Activated CD4-positive, CD25-positive, alpha-beta regulatory T cell treated with anti-CD3 and anti-CD28 coated beads, Interleukin-2, amount 50 U/mL, for 16 hours (primary cell): ENCODE results near the gene KBTBD13.

Experiments
- DNase-seq: peaks from one replicate; pipeline ENCODE4 v3.0.0-alpha.2; 2020; ENCODE audit warnings: low read depth, low spot score

Gene KBTBD13

DNA sequence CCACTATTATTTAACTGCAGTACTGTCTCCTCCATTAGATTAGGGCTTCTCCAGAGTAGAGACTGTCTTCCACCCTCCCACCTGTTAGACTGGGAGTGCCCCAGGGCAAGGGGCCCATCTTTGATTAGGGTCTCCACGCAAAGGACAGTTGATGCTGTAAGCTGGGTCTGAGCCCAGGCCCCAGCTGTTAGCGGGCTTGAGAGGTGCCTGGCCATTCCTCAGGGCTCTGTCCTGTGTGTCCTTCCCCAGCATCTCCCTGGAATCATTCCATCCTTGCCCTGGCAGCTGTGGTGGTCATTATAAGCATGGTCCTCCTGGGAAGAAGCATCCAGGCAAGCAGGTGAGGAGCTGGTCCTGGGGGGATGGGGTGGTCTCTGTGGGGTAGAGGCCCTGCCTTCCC lies 25.3 kb upstream of the KBTBD13 start:
- DNase-seq = no peak

DNA sequence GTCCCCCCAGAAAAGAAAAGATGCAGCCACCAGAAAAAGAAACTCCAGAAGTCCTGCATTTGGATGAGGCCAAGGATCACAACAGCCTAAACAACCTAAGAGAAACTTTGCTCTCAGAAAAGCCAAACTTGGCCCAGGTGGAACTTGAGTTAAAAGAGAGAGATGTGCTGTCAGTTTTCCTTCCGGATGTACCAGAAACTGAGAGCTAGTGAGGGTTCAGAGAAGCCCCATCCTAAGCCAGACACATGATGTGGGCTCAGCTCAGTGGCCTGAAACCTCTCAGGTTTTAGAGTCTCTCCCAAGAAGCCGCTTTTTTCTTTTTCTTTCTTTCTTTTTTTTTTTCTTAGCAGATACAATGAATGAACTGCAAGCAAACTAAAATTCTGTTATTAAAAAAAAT lies 23.6 kb upstream of the KBTBD13 start:
- DNase-seq = no peak

DNA sequence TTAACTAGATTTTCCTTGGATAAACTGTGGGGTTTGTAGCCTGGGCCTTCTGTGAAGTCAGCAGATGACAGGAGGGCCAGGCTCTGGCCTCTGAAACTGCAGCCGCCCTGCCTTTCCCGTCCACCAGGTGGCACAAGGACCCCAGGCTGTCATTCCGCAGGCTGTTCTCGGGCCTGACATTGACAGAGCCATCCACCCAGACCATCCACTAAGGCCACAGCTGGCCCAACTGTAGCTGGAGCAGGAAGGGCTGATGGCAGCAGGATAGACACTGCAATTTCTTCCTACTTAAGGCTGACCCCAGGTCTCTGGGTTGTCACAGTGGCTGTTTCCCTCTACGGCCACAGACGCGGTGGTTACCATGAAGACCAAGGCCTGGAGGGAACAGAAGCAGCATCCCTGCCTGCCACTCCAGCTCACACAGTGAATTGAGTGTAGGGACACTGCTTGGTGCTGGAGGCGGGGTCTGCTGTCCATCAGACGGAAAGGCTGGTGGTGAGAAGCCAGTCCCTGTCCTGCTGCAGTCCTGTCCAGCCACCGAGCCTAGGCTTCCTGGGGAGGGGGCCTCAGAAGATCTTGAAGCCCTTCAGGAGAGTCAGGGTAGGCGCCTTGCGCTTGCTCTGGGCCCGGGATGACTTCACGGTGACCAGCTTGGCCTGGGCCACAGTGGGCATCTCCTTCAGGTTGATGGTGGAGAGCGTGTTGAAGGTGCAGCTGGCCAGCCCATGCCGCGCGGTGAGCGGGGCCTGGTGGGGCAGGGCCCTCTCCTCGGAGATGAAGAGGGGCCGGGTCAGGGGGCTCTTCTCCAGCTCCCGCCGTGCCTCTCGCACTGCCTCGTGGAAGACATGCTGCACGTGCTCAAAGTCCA lies 22.0 kb upstream of the KBTBD13 start:
- DNase-seq = no peak

DNA sequence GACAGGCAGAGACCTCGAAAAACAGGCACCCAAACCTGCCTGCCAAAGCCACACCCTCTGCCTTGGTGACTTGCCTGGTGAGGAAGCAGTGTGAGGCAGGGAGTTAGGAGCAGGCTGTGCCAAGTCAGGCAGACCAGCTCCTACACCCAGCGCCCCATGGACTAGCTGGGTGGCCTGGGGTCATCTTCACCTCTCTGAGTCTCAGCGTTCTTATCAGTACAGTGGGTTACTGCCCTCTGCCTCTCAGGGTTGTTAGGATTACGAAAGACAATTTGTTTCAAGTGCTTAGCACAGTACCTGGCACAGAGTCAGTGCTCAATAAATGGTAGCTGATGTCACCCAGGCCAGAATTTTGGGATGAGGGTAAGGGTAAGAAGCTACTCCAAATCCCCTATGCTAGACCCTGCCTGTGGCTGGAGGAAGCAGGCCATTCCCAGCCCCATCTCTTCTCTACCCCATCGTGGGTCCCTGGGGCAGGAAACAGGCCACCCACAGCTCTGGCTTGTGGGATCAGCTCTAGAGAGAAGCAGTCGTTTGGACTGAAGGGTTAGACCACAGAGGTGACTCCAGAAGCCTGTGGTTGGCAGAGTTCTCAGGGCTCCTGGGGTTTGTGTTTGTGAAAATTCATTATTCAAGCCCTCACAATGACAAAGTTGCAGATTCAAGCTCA lies 21.2 kb upstream of the KBTBD13 start:
- DNase-seq = no peak

DNA sequence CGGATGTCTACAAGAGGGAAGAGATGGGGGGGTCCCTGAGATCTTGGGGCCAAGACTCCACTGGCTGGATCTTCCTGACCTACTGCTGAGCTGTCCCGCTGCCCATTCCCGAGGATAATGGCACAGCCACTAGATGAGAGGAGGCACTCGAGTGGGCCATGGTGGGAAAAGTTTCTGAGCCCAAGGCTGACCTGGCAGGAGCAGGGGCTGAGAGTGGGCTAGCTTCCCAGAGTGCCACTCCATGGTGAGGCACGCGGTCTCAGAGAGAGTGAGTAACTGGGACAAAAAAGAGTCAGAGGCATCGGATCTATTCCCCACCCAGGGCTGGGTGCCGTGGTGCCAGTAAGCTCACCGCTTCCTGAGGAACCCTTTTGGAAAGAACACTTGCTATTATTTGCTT lies 20.4 kb upstream of the KBTBD13 start:
- DNase-seq = no peak

DNA sequence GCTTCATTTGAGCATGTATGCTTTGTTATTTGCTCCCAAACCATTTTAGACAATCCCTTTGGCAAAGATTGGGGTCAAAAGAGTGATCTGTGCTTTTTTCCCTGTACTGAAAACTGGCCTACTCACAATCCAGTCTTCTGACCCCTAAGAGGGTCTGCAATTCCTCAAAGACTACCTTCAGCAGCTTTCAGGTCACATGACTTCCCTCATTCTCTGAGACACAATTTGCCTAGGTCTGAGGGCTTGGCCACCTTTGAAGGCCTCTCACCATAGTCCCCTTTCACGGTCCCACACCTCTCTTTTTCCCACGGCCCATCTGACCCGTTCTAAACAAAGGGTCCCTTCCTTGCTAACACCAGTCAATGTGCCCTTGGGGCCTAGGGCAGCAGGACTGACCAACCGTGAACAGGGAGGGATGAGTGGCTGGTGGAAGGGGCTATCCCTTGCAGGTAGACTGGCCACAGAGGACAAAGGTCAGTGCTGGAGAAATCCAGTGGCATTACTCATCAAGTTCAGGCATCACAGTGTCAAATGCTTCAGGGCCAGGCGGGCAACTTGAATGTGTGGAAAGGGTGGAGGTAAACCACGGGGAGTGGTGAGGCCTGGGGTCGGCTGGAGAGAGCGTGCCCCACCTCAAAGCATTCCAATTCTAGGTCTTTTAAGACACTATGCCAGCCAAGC lies 19.5 kb upstream of the KBTBD13 start:
- DNase-seq = no peak

DNA sequence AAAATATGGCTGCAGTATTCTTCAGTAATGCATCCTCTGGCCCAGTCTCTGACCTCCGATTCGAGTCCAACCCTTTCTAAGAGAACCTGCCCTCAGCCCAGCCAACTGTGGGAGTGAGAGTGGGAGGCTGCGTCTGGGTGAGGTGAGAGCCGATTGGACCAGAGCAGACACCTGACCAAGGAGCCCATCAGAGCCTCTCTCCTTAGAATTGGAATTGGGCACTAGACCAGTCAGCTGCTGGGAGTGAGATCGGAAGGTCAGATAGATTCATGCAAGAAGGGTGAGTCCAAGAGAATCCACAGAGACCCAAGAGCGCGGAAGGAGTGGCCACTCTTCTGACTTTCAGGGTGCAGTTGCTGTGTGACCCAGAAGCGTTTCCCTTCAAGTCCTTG lies 19.0 kb upstream of the KBTBD13 start:
- DNase-seq = no peak

DNA sequence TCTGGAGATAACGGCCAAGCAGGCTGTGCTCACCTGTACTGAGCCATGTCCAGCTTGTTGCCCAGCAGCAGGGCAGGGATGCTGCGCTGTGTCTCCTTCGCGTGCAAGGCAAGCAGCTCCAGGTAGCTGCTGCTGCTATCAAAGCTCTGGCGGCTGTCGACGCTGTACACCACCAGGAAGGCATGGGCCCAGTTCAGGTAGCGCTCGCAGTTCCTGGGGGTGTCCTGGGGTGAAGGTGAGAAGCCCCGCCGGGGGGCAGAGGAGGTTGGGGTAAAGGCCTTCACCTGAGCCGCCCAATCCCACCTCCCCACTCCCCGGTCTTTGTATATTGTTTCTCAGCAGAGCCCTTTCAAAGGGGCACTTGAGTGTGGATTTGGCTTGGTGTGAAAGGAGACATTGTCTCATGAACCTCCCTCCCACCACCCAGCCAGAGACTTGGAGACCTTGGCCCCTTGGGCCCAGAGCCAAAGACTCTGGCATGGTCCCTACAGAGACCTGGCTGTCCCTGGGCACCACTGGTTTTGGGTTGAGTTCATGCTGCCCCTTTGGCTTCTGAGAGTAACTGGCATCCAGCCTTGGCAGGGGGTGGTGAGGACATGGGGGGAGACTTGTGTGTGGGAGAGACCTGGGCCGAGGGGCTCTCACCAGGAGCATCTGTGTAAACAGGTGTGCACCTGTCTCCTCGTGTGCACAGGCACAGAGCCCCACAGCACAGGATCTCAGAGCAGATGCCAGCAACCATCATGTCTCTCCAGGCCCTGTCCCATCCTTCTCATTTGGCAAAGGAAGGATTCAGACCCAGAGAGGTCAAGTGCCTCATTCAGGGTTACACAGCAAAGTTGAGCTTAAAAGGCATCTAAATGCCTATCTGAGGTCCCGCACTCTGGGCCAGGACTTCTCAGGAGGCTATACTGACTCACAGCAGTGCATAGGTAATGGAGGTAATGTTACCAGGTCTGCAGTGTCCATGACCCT lies 17.9 kb upstream of the KBTBD13 start:
- no peak for DNase-seq

DNA sequence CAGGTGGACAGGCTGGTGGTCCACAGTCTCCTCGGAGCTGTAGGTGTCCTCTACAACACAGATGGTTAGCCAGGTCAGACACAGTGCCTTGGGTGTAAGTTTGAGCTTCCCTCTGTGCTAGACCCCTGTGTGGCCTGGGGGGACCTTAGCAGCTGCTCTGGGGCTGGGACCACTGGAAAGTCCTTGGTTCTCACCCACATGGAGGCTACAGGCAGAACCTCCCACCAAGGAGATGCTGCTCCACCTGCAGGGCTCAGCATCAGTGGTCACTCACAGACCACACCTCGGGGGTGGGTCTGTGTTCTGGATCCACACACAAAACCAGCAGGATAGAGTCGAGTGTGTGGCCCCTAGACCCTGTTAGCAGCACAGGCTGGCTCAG lies 17.2 kb upstream of the KBTBD13 start:
- no peak for DNase-seq

DNA sequence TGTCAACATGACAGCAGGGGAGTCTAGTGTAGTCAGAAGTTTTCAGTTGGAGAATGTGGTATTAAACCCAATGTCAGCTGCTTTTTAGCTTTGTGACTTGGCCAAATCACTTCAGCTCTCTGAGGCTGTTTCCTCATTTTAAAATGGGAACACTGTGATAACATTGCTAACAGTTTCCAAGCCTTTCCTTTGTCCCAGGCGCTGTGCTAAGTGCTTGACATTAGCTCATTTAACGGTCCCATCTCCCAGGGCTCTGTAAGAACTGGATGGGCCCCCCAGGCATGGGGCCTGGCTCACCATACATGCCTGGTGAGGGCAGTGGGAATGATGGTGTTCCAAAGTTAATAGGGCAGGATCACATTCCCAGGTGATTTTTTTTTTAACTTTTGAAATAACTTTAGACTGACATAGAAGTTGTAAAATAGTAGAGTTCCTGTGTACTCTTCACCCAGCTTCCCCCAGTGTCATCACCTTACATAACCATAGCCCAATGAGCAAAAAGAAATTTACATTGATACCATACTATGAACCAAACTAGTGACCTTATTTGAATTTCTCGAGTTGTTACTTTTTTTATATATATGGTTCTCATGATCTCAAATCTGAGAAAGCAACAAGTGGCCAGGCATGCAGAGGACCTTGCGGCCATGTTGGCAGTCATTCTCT lies 16.5 kb upstream of the KBTBD13 start:
- DNase-seq = no peak

DNA sequence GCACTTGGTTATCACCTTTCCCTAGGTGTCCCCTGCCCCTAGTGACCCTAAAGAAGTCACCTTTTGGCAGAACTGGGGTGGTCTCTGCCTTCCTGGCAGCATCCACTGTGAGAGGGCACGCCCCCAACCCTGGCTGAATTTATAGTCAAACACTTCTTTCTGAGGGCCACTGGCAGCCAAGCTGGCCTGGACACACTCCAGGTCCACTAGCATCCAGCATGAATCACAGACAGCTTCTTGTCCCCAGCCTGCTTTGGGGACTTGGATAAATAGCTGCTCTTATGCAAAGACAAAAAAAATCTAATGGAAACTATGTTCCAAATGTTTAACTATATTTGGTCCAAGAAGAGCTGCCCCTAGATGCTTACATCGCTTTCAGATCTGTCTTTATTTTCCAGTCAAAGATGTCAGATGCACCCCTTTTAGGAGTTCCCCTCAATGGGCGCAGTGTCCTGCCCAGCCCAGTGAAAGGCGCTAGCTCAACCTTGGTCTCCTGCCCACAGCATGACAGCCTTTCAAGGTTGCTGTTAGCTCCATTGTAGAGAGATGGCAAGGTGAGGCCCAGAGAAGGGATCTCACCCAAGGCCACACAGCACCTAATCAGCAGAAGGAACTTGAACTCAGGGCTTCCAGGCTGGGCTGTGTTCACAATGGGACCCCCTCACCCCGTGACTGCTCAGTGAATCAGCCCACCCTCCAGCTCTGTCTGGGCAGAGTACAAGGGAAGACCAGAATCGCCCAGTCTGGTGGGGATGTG lies 15.7 kb upstream of the KBTBD13 start:
- no peak for DNase-seq

DNA sequence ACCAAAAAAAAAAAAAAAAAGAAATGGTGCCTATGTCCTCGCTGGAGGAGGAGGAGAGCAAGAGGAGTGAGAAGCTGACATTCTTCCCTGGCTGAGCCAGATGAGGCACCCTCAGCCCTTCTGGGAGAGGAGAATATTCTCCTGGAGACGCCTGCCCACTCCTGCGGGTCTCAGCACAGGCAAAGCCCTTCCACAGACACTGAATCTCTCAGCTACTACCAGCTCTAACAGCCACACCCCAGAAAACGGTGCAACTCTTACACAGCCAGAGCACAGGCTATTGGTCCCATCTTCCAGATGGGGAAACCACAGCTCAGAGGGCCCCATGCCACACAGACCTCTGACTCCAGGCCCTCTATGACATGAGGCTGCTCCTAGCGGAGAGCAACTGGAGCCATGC lies 14.5 kb upstream of the KBTBD13 start:
- no peak for DNase-seq

DNA sequence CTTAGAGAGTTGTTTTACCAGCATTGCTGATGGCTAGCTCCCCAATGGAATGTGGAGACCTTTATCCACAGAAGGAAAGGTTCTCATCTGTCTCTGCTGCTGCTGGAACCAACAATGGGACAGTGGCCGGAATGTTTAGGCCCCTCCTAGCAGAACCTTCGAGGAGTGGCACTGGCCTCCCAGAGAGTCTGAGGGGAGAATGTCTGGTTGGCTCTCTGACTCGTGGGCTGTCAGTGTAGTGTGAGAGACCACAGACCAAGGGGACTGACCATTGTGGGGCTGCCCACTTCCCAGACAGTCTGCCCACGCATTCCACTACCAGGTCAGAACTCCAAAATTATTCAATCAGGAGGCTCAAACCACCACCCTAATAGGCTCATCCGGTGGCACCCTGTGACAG lies 13.8 kb upstream of the KBTBD13 start:
- no peak for DNase-seq

DNA sequence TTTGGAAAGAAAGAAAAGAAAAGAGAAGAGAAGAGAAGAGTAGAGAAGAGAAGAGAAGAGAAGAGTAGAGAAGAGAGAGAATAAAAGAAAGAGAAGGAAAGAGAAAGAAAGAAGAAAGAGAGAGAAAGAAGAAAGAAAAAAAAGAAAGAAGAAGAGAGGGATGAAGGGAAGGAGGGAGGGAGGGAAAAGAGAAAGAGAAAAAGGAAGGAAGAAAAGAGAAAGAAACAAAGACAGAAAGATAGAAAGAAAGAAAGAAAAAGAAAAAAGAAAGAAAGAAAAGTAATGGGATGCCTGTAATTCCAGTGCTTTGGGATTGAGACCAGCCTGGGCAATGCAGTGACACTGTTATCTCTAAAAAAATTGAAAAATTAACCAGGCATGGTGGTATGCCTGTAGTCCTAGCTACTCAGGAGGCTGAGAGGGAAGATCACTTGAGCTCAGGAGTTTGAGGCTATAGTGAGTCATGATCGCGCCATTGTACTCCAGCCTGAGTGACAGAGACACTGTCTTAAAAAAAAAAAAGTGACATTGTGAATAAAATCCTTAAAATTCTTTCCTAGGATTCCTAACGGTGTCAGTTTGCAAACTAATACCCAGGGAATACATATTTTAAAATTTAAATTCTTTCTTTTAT lies 10.4 kb upstream of the KBTBD13 start:
- DNase-seq = no peak

DNA sequence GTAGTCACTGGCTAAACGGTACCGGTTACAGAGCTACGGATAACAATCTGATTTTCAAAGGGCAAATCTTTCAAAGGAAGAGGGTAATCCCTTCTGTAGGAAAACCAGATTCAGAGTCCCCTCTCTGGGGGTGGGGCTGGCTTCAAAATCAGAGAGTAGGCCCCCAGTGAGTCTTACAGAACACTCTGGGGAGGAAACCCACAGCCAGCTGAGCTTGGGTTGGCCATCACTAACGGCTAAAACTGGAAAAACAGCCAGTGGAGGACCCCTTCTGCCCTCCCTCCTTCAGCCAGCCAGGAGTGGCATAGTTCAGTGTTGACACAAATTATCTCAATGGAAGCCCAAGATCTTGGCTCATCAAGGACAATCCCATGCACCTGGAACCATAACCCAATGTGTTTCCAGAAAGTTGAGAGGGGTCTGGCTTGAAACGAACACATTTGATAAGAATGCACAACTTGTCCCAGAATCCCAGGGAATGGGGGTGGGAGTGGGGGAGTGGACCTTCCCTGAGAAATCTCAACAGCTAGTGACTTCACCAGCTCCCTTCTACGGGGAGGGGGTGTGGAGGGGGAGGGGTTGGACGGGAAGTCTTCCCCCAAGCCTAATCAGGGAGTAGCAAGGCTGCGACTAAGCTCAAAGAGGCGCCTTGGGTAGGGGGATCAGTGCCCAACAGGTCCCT lies 9.8 kb upstream of the KBTBD13 start:
- DNase-seq = no peak

DNA sequence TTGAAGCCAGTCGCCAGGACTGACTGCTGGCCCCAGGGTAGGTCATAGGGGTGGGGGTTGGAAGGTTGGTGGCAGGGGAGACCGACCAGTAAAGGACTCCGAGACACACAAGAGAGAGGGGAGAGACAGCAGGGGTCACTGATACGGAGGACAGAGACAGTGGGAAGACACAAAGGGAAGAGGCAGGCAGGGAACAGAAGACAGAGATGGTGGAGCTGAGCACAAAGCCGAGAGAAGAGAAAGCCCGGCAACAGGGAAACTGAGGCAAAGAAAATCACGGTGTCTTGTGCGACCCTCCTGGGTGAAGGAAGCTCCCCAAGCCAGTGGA lies 9.3 kb upstream of the KBTBD13 start:
- DNase-seq = no peak

DNA sequence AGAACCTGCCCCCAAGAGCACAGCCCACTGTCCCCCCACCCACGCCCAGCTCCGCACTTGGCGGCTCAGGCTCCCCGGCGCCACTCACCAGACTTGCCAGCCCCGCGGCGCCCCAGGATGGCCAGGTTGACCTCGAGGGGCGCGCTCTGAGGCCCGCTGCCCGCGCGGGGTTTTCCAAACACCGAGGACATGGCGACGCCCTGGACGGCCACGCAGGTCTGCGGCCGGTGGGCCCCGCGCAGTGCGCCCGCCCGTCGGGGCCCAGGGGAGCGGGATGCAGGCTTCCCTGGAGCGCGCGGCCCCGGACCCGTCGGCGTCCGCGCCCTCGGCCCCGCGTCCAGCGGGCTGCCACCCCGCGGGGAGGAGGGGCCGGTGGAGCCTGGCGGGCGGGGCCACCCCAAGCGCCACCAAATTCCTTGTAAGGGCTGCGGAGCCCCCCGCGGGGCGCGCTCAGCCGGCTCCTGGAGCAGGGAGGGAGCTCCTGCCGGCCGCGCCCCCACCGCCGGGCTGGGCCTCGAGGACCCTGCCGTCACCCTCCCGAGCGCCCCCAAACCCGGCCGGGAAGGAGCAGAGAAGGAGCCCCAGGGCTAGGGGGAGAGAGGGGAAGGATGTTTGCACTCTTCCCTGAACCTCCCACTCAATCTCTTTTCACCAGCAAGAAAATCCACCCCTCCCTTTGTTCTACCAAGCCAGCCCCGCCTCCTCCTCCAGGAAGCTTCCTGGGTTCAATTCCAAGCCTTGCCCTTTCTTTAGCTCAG lies 8.7 kb upstream of the KBTBD13 start, which contains the start of gene RASL12:
RASL12 (minus strand) TSS at position 347 of the 758 bp plus-strand sequence; CDS start at position 191, 156 bp downstream.
- DNase-seq = no peak

DNA sequence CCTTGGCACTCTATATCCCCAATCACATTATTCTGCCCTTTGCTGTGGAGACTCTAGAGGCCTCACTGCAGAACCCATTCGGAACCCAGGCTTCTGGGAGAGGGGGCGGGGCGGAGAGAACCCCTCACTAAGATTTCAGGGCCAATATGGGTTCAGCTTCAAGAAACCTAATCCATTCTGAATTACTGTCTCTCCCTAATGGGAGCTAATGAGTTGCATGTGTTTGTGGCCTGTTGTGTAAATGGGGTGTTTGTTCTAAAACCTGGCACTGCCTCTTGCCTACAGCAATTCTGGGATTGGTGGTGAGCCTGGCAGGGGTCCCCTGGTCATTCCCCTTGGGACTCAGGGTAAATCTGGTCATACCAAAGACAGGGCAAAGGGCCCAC lies 8.2 kb upstream of the KBTBD13 start:
- no peak for DNase-seq

DNA sequence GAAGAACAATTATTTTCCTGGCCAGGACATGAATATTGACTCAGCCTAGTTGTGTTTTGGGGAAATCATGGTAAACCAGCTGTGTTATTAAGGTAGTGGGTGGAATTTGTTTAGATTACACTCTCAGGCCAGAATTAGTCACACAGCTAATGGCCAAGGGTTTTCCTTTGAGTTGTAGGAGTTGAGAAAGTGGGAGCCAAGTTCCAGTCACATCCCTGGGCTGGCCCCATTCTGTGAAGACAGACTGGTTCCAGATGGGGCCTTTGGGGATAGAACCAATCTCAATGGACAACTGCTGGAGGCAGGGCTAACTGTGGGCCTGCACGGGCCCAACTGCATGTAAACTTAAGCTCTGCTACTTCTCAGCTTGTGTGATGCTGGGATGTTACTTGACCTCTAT lies 7.4 kb upstream of the KBTBD13 start:
- no peak for DNase-seq
